CD4-positive, alpha-beta T cell treated with Interleukin-4 for 4 hours (primary cell): ENCODE measurements around the gene PIK3R3.
"Not testable (repeated sequence)": the region's sequence is repeated elsewhere in the genome, so short reads cannot be mapped to it uniquely, and the experiment has no call there.

Experiments used
- DNase-seq: peaks from one replicate; pipeline ENCODE4 v3.0.0-alpha.2; 2020

Gene PIK3R3

GRCh38 chr1:46098027-46098712 is 34.3 kb downstream of the PIK3R3 start:
- DNase-seq, result no peak

GRCh38 chr1:46097149-46097472 is 35.3 kb downstream of the PIK3R3 start:
- no peak for DNase-seq

DNA sequence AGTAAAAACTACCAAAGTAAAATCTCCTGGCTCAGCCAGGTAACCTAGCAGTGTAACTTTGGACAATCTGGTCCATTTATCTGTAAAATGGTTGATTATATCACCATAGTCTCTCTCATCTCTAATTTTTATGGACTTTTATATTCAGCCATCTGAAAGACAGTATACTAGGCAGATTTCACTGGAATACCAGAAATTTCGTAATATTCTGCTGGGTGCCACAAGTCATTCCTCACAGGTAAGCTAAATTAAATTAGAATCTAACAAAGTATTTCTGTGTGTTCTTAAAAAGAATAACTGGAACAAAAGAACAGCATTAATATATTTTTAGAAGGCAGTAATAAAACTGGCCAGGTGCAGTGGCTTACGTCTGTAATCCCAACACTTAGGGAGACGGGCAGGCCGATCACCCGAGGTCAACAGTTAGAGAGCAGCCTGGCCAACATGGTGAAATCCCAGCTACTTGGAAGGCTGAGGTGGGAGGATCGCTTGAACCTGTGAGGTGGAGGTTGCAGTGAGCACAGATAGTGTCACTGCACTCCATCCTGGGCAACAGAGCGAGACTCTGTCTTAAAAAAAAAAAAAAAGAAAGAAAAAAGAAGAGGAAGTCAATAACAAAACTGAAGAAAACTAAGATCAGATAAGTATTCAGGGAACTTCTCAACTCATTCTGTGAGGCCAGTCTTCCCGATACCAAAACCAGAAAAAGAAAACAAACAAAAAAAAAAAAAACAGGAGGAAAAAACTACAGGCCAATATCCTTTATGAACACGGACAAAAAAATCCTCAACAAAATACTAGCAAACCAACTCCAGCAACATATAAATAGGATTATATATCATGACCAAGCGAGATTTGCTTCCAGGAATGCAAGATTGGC is 35.9 kb downstream of the PIK3R3 start:
- DNase-seq, result no peak

GRCh38 chr1:46095110-46095509 is 37.3 kb downstream of the PIK3R3 start:
- not testable (repeated sequence) for DNase-seq

- no peak for DNase-seq
These were observed 37.9 kb downstream of the PIK3R3 start for GRCh38 chr1:46094471-46095005.

GRCh38 chr1:46093832-46094231 is 38.6 kb downstream of the PIK3R3 start:
- DNase-seq, result not testable (repeated sequence)

GRCh38 chr1:46087891-46088290 is 44.5 kb downstream of the PIK3R3 start:
- DNase-seq, result no peak

DNA sequence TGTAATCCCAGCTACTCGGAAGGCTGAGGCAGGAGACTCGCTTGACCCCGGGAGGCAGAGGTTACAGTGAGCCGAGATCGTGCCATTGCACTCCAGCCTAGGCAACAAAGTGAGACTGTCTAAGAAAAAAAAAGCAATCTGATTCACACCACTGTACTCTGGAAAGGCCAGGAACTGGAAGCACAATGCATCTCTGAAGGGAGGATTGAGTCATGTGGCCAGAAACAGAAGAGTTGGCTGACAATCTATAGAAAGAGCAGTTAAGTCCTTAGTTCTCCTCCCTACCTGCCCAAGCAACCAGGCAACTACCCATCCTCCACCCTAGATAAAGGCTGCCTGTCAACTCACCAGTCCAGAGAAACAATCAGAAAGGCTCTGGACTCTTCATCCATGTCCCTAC is 45.9 kb downstream of the PIK3R3 start:
- DNase-seq, result no peak

- DNase-seq, result no peak
These were observed 47.6 kb downstream of the PIK3R3 start for GRCh38 chr1:46084553-46085451.

- DNase-seq, result no peak
These were observed 48.9 kb downstream of the PIK3R3 start for GRCh38 chr1:46083579-46083978.

GRCh38 chr1:46081619-46082018 is 50.8 kb downstream of the PIK3R3 start:
- DNase-seq, result no peak

GRCh38 chr1:46081206-46081605 is 51.2 kb downstream of the PIK3R3 start:
- DNase-seq, result no peak

DNA sequence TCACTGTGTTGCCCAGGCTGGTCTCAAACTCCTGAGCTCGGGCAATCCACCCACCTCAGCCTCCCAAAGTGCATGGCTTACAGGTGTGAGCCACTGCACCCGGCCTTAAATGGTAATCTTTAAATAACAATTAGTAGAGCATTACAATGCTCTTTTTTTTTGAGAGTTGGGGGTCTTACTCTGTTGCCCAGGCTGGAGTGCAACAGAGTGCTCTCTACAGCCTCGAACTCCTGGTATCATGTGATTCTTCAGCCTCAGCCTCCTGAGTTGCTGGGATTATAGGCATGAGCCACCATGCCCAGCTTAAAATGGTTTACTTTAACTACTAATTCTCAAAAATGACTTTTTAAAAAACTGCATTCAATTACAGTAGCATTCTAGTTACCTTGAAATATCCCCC is 52.2 kb downstream of the PIK3R3 start:
- DNase-seq, result no peak

- no peak for DNase-seq
These were observed 54.8 kb downstream of the PIK3R3 start for GRCh38 chr1:46077644-46078043.

GRCh38 chr1:46076343-46076742 is 56.1 kb downstream of the PIK3R3 start:
- no peak for DNase-seq

DNA sequence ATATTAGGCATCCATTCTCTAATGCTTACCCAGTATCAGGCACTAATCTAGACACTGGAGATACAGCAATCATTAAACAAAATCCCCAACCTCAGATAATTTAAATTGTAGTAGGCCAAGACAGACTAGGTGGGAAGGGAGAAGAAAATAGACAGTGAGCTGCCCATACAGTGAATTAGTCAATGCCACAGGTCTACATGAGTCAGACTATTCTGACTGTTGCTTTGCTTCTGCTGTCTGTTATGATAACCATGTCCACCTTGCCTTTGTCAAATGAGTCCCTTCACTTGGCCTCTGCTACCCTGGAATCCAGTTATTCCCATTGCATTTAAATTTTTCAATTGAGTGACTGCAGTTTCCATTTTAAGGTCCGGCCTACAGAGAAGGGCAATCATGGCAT is 59.5 kb downstream of the PIK3R3 start:
- DNase-seq, result no peak

GRCh38 chr1:46070164-46070814 is 62.1 kb downstream of the PIK3R3 start:
- DNase-seq, result no peak

DNA sequence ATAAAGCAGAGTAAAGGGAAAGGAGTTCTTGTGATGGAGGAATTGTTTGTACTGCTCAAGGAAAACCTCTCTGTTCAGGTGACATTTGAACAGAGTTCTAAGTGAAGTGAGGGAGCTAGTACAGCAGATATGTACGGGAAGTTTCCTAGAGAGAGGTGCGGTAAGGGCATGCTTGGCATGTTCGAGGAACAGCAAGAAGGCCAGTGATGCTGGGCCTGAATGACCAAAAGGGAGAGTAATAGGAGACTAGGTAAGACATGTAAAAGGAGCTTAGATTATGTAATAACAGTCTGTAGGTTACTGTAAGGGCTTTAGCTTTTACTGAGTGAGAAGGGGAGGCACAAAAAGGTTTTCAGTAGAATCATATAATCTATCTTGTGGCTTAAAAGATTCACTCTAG is 63.9 kb downstream of the PIK3R3 start:
- no peak for DNase-seq

GRCh38 chr1:46067652-46068051 is 64.8 kb downstream of the PIK3R3 start:
- DNase-seq, result no peak

DNA sequence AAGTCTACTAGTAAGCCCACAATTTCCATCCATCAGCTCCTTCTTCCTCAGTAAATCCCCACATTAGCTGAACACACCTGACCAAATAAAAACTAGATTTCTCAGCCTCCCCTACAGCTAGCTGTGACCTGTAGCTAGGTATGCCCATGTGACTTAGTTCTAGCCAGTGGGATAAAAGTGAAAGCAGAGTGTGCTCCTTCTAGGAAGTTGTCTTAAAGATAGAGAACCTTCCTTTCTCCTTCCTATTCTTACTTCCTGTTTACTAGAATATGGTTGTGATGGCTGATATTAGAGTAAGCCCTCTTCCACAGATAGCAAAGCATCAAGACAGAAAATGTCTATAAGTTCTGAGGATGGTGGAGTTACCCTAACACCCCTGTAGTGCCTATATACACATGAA is 67.0 kb downstream of the PIK3R3 start:
- DNase-seq, result peak; percentile 39

DNA sequence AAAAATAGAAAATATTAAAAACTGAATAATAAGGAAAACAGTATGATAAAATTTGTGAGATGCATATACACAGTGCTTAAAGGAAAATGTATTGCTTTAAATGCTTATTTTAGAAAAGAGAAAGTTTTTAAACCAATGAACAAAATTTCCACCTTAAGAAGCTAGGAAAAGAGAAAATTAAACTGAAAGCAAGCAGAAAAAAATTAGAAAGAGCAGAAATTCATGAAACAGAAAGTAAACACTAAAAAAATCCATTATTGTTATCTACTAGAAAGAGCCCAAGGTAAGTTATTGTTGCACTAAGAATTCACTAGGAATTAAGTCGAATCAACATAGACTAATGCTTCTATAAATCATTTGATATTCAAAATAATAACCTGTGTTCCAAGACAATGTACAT is 67.7 kb downstream of the PIK3R3 start:
- DNase-seq, result no peak

DNA sequence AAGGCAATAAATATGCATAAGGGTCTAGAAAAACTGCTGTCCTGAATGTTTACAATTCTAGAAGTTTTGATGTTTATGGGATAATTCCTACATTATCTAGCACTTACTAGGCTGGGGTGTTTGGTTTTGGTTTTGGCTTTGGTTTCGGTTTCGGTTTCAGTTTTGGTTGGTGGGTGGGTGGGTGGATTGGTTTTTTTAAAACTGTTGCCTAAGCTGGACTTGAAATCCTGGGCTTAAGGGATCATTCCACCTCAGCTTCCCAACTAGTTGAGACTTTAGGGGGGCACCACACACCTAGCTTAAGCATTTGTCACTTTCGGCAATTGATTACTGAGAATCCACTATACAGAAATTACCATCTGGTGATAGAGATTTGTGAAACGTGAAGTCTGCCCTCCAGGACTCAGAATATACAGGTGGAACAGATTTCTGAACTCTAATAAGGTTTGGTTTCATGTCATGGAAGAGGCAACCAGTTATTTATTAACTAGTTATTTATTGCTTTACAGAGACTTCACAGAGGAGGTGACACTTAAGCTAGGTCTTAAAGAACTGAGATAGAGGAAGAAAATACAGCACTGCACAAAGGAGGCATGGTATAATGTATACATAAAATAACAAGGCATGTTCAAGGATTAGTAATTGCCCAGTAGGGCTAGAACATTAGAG is 69.6 kb downstream of the PIK3R3 start:
- DNase-seq, result peak; percentile 39
